GM18520 (cell line): ENCODE data around the gene HORMAD1.
A peak's percentile ranks its signal among the peaks of the same experiment; 100 is the strongest.
"Not testable (repeated sequence)": the region's sequence is repeated elsewhere in the genome, so short reads cannot be mapped to it uniquely, and the experiment has no call there.

Experiments used
- ATAC-seq: cut with Tn5 transposase; IDR thresholded peaks from one replicate; pipeline ENCODE4 v1.9.1; 2021; ENCODE audit not compliant: unreplicated experiment

The HORMAD1 gene

GRCh38 chr1:150720703-150721102, at the start of gene HORMAD1:
HORMAD1 (minus strand) TSS chr1:150720895; CDS start chr1:150719505, 1,390 bp downstream.
- no peak for ATAC-seq

GRCh38 chr1:150767704-150768103, 47.0 kb upstream of the HORMAD1 start:
- not testable (repeated sequence) for ATAC-seq

GRCh38 chr1:150765977-150766301, 45.2 kb upstream of the HORMAD1 start:
- ATAC-seq: not testable (repeated sequence)

- ATAC-seq: peak; percentile 70
Measured at GRCh38 chr1:150765296-150765976, 44.7 kb upstream of the HORMAD1 start, which contains the start of gene CTSS. CTSS (minus strand) TSS chr1:150765778; CDS start chr1:150764763, 1,015 bp downstream.

- ATAC-seq: no peak
Measured at GRCh38 chr1:150764617-150765101, 44.0 kb upstream of the HORMAD1 start.

- ATAC-seq: no peak
Measured at GRCh38 chr1:150763018-150763417, 42.3 kb upstream of the HORMAD1 start.

- no peak for ATAC-seq
Measured at GRCh38 chr1:150762552-150762951, 41.9 kb upstream of the HORMAD1 start.

GRCh38 chr1:150761801-150762200, 41.1 kb upstream of the HORMAD1 start:
- ATAC-seq: no peak

GRCh38 chr1:150760013-150760412, 39.3 kb upstream of the HORMAD1 start:
- ATAC-seq: no peak

- no peak for ATAC-seq
Measured at GRCh38 chr1:150753416-150753815, 32.7 kb upstream of the HORMAD1 start.

- ATAC-seq: no peak
Measured at GRCh38 chr1:150751443-150751842, 30.7 kb upstream of the HORMAD1 start.

- no peak for ATAC-seq
Measured at GRCh38 chr1:150749720-150750311, 29.1 kb upstream of the HORMAD1 start.

- ATAC-seq: no peak
Measured at GRCh38 chr1:150748878-150749719, 28.4 kb upstream of the HORMAD1 start.

- ATAC-seq: no peak
Measured at GRCh38 chr1:150730130-150730721, 9.5 kb upstream of the HORMAD1 start.

- no peak for ATAC-seq
Measured at GRCh38 chr1:150724336-150724735, 3.6 kb upstream of the HORMAD1 start.

- no peak for ATAC-seq
Measured at GRCh38 chr1:150720098-150720497, 597 bp downstream of the HORMAD1 start.

GRCh38 chr1:150718225-150718891, 2.3 kb downstream of the HORMAD1 start:
- ATAC-seq: peak; percentile 67

- not testable (repeated sequence) for ATAC-seq
Measured at GRCh38 chr1:150709031-150709430, 11.7 kb downstream of the HORMAD1 start.

GRCh38 chr1:150708595-150708994, 12.1 kb downstream of the HORMAD1 start:
- peak; percentile 63 for ATAC-seq

- ATAC-seq: no peak
Measured at GRCh38 chr1:150706091-150706490, 14.6 kb downstream of the HORMAD1 start.

- no peak for ATAC-seq
Measured at GRCh38 chr1:150703427-150703826, 17.3 kb downstream of the HORMAD1 start.
